NT2/D1 (cell line): ENCODE measurements around the gene SNX6.
"Not testable (repeated sequence)": the region's sequence is repeated elsewhere in the genome, so short reads cannot be mapped to it uniquely, and the experiment has no call there.

Experiments
- DNase-seq: peaks from one replicate; pipeline ENCODE4 v3.0.0-alpha.2; 2011; ENCODE audit warnings: low read depth, low spot score
- H3K27me3 ChIP-seq: 2 replicates; pipeline ENCODE4 v1.6.0; 2011; ENCODE audit warnings: mild to moderate bottlenecking; ENCODE audit not compliant: insufficient read length, insufficient read depth
- H3K36me3 ChIP-seq: 2 replicates; pipeline ENCODE4 v1.6.1; 2011; ENCODE audit warnings: mild to moderate bottlenecking, low read length, mixed read lengths; ENCODE audit not compliant: insufficient read depth, insufficient read length
- H3K4me1 ChIP-seq: 2 replicates; pipeline ENCODE4 v1.5.1; 2011; ENCODE audit not compliant: insufficient read depth, insufficient read length
- H3K4me3 ChIP-seq: 2 replicates; pipeline ENCODE4 v1.5.1; 2011; ENCODE audit warnings: low read depth; ENCODE audit not compliant: insufficient read length
- H3K9ac ChIP-seq: 2 replicates; pipeline ENCODE4 v1.6.0; 2011; ENCODE audit warnings: low read depth; ENCODE audit not compliant: insufficient read length
- H3K9me3 ChIP-seq: 2 replicates; pipeline ENCODE4 v1.5.1; 2011; ENCODE audit warnings: mild to moderate bottlenecking, low read length; ENCODE audit not compliant: insufficient read depth
- SUZ12 ChIP-seq: IDR thresholded peaks from 2 replicates; pipeline ENCODE4 v1.6.1; 2011; ENCODE audit not compliant: insufficient read length, insufficient read depth; ENCODE audit errors: extremely low read depth
- YY1 ChIP-seq: IDR thresholded peaks from 2 replicates; pipeline ENCODE4 v1.6.1; 2011; ENCODE audit not compliant: insufficient read length, insufficient read depth
- ZNF274 ChIP-seq: IDR thresholded peaks from 2 replicates; pipeline ENCODE4 v1.6.1; 2011; ENCODE audit warnings: mild to moderate bottlenecking, low read depth, low read length

Gene SNX6

DNA sequence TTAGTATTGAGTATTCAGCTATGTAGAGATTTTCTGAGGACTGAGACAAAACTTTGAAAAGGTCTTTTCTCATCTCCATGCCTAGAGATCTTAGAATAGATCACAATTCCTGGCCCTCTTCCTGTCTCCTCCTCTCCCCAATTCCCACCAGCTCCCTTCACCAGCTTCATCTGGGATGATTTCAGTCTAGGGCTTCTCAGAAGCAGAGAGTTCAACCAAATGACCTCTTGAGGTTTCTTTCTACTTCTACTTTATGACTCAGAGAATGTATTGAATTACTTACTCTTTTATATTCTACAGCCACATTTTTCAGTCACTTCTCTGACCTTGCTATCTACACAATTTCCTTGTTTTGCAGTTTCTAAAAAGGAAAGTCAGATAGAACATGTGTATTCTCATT, 19.4 kb upstream of the SNX6 start:
- Histone ChIP-seq H3K36me3 (no peaks in the 10 kb centered on the region), H3K4me1 (no peaks in the 10 kb centered on the region), H3K9me3 (no peaks in the 10 kb centered on the region), H3K9ac (no peak overlapping the region), H3K4me3 (no peak overlapping the region), H3K27me3 (no peaks in the 10 kb centered on the region)
- no peak for DNase-seq
- TF ChIP-seq SUZ12 (no peak), YY1 (no peak), ZNF274 (no peak)

DNA sequence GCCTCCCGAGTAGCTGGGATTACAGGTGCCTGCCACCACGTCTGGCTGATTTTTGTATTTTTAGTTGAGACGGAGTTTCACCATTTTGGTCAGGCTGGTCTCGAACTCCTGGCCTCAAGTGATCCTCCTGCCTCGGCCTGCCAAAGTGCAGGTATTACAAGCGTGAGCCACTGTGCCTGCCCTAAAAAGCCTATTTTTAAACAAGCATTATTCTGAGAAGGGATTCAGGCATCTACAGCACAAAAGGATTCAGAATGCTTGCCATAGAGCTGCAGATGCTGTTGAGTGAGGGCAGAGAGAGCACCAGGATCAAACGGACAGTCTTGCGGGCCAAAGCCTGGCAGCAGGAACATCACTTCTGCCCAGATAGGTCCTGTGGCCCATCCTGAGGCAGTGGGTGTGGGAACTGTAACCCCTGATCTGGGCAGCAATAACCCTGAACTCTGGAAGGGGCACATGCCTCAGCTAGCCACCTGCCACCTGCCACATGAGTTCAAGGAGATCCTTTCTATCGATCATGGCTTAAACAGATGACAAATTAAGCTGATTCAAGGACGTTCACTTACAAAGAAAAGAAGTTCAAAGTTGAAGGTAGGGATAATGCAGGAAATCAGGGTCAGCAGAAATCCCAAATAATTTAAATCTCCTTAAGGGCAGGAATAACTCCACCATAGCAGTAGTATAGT, 16.8 kb upstream of the SNX6 start:
- Histone ChIP-seq H3K9ac (no peak overlapping the region), H3K4me3 (no peak overlapping the region), H3K36me3 (no peaks in the 10 kb centered on the region), H3K27me3 (no peaks in the 10 kb centered on the region), H3K9me3 (no peaks in the 10 kb centered on the region), H3K4me1 (no peaks in the 10 kb centered on the region)
- TF ChIP-seq ZNF274 (no peak), YY1 (no peak), SUZ12 (no peak)
- DNase-seq, result no peak

DNA sequence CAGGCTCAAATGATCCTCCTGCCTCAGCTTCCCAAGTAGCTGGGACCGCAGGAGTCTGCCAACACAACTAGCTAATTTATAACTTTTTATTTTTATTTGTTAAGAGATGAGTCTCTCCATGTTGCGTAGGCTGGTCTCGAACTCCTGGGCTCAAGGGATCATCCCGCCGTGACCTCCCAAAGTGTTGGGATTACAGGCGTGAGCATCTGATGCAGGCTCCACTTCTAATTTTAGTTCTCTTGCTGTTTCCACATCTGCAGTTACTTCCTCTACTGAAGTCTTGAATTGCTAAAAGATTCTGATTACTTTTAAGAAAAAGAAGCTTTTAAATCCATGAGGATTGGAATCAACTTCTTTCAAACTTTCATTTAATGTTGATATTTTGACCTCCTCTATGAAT, 13.4 kb upstream of the SNX6 start:
- Histone ChIP-seq H3K36me3 (no peaks in the 10 kb centered on the region), H3K27me3 (no peaks in the 10 kb centered on the region), H3K4me3 (no peak overlapping the region), H3K9ac (no peak overlapping the region), H3K9me3 (no peaks in the 10 kb centered on the region), H3K4me1 (no peaks in the 10 kb centered on the region)
- no peak for TF ChIP-seq SUZ12
- TF ChIP-seq YY1, result no peak
- no peak for TF ChIP-seq ZNF274
- no peak for DNase-seq

DNA sequence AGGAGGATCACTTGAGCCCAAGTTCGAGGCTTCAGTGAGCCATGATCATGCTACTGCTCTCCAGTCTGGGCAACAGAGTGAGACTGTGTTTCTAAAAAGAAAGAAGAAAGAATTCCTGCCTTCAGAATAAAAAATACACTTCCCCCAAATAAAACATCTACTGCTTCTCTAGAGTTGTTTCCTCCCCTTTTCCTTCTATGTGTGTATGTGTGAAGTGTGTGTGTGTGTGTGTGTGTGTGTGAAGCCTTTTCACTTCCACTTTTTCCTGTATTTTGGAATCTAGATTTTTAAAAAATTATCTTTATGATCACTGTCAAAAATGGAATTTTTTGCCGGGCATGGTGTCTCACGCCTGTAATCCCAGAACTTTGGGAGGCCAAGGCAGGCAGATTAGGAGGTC, 12.6 kb upstream of the SNX6 start:
- H3K9ac ChIP-seq, result no peak overlapping the region
- TF ChIP-seq SUZ12 (no peak), YY1 (no peak), ZNF274 (no peak)
- H3K27me3 ChIP-seq, result no peaks in the 10 kb centered on the region
- no peak for DNase-seq
- no peak overlapping the region for H3K4me3 ChIP-seq
- no peaks in the 10 kb centered on the region for H3K9me3 ChIP-seq
- no peaks in the 10 kb centered on the region for H3K36me3 ChIP-seq
- no peaks in the 10 kb centered on the region for H3K4me1 ChIP-seq

DNA sequence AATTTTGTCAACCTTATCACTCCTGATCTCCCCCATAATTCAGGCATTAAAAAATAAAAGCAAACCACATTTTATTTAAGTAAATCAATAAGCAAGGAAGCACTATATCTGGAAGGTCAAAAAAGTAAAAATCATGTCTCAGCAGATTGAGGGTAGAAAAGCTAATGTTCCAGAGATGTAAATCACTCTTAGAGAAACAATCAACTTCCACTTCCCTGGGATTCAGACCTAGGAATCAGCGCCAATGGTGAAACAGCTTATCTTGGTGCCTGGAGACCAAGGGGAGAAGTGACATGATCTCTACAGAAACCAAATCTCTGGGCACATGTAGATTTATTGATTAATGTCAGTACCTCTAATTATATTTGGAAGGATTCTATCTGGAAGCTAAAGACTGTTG, 10.9 kb upstream of the SNX6 start:
- no peak overlapping the region for H3K4me3 ChIP-seq
- no peaks in the 10 kb centered on the region for H3K36me3 ChIP-seq
- no peaks in the 10 kb centered on the region for H3K4me1 ChIP-seq
- H3K27me3 ChIP-seq, result no peaks in the 10 kb centered on the region
- DNase-seq, result no peak
- H3K9ac ChIP-seq, result no peak overlapping the region
- H3K9me3 ChIP-seq, result no peaks in the 10 kb centered on the region
- TF ChIP-seq YY1 (no peak), ZNF274 (no peak), SUZ12 (no peak)

DNA sequence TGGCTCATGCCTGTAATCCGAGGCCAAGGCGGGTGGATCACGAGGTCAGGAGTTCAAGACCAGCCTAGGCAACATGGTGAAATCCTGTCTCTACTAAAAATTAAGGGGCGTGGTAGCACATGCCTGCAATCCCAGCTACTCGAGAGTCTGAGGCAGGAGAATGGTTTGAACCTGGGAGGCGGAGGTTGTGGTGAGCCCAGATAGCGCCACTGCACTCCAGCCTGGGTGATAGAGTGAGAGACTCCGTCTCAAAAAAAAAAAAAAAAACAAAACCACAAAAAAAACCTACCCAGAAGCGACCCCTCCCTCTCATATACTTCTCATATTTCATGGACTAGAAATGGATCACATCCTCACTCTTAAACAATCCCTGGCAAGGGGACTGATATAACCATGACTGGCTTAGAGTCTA, 4.4 kb upstream of the SNX6 start:
- not testable (repeated sequence) for H3K36me3 ChIP-seq, H3K9me3 ChIP-seq, H3K9ac ChIP-seq, DNase-seq, H3K27me3 ChIP-seq, H3K4me1 ChIP-seq, H3K4me3 ChIP-seq

DNA sequence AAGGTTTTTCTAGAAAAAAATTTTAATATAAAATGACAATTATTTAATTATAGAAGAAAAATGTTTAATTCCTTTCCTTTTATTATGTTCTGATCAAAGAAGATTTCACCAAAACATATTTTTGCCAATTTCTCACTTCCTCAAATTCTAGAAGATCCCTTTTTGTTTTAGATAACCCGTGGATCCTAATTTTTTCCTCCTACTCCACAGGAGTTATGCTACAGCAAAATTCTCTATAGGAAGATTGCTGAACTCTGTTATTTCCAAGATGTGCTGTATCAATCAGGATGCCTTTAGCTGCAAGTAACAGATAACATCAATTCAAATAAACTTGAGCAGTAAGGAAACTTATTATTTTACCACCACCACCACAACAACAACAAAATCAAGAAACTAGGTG, 3.8 kb upstream of the SNX6 start:
- H3K4me3 ChIP-seq, result no peak overlapping the region
- H3K27me3 ChIP-seq, result no peaks in the 10 kb centered on the region
- no peaks in the 10 kb centered on the region for H3K9me3 ChIP-seq
- no peaks in the 10 kb centered on the region for H3K36me3 ChIP-seq
- no peak overlapping the region for H3K9ac ChIP-seq
- H3K4me1 ChIP-seq, result peaks cover 1% of the 10 kb centered on the region
- DNase-seq, result no peak
- TF ChIP-seq ZNF274 (no peak), YY1 (no peak)

DNA sequence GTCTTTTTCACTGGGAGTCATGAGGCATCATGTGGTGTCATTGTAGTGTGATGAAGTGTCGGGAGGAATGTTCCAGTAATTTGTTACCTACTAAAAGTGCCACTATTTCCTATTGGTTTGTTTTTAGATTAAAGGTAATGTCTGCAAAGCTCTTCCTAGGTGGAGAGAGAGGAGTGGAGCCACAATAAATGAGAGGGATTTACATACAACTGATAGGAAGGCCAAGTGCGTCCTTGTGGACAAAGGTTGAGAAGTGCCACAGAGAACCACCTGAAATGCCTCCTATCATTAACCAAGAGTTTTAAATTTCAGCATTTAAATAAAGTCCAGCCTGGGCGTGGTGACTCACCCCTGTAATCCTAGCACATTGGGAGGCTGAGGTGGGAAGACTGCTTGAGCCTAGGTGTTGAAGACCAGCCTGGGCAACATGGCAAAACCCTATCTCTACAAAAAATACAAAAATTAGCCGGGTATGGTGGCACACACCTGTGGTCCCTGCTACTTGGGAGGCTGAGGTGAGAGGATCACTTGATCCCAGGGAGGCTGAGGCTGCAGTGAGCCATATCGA, 2.5 kb upstream of the SNX6 start:
- Histone ChIP-seq H3K4me3 (no peak overlapping the region), H3K27me3 (no peaks in the 10 kb centered on the region), H3K9me3 (no peaks in the 10 kb centered on the region), H3K9ac (no peak overlapping the region), H3K4me1 (peaks cover 1% of the 10 kb centered on the region), H3K36me3 (peaks cover 5% of the 10 kb centered on the region)
- no peak for TF ChIP-seq SUZ12
- no peak for TF ChIP-seq YY1
- TF ChIP-seq ZNF274, result no peak
- DNase-seq, result no peak
